Measurements from ENCODE around the gene SLC25A28. TPM values are rescaled to one million over a fixed set of nuclear protein-coding genes. Genes with fewer than 3 reads are reported as not detected.

Gene SLC25A28
- total RNA-seq, 2 donors from 2014 or later: 50.1 to 53.3 TPM

DNA sequence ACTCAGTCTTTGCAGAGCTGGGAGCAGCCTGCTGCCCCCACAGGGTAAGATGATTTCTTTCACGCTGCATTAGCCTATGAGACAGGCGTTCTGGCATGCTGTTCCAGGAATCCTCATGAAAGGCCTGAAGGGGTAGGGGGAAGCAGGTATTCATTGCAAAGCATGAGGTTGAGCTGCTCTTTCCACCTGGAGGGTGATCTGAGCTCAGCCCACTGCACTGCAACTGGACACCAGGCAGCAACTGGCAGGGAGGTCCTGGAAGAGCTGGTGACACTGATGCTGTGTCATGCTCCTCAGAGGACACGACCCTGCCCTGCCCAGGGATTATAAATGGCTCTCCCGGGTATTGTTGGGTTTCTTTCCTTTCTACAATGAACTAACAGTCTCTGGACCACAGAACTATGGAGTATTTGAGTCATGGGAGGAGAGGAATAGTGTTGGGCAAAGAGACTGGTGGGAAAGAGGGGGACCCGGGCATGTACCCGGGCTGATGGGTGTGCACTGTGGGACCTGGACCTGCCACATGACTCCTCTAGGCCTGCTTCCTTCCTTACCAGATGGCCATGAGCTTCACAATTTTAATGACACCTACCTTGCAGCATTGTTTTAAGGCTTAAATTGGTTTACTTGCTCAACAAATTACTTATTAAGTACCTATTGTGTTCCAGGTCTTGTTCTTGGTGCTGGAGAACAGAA, 24.3 kb downstream of the SLC25A28 start:
- no peak overlapping the region for H3K4me3 ChIP-seq
- no peaks in the 10 kb centered on the region for H3K36me3 ChIP-seq
- H3K4me1 ChIP-seq (ENCODE audit: control insufficient read depth in 1 of 2, low read depth in 2 of 2): no peaks in the 10 kb centered on the region
- DNase-seq (ENCODE audit: low spot score): no peak
- H3K27me3 ChIP-seq (replicated peaks; ENCODE audit: insufficient read depth): no peaks in the 10 kb centered on the region
- H3K27ac ChIP-seq: no peak overlapping the region
- TF ChIP-seq, protein P1, sequence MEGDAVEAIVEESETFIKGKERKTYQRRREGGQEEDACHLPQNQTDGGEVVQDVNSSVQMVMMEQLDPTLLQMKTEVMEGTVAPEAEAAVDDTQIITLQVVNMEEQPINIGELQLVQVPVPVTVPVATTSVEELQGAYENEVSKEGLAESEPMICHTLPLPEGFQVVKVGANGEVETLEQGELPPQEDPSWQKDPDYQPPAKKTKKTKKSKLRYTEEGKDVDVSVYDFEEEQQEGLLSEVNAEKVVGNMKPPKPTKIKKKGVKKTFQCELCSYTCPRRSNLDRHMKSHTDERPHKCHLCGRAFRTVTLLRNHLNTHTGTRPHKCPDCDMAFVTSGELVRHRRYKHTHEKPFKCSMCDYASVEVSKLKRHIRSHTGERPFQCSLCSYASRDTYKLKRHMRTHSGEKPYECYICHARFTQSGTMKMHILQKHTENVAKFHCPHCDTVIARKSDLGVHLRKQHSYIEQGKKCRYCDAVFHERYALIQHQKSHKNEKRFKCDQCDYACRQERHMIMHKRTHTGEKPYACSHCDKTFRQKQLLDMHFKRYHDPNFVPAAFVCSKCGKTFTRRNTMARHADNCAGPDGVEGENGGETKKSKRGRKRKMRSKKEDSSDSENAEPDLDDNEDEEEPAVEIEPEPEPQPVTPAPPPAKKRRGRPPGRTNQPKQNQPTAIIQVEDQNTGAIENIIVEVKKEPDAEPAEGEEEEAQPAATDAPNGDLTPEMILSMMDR (IDR thresholded peaks at IDR 0.05): no peak
- H3K9me3 ChIP-seq: no peaks in the 10 kb centered on the region
- ATAC-seq (ENCODE audit: insufficient number of reproducible peaks, low FRiP score, low read depth): no peak

GRCh38 chr10:99595236-99595635, 25.0 kb downstream of the SLC25A28 start:
- Histone ChIP-seq H3K4me1 (ENCODE audit: control insufficient read depth in 1 of 2, low read depth in 2 of 2) (no peaks in the 10 kb centered on the region), H3K27ac (no peak overlapping the region), H3K9me3 (no peaks in the 10 kb centered on the region), H3K36me3 (no peaks in the 10 kb centered on the region), H3K27me3 (replicated peaks; ENCODE audit: insufficient read depth) (no peaks in the 10 kb centered on the region), H3K4me3 (no peak overlapping the region)
- TF ChIP-seq, protein P1 (IDR thresholded peaks at IDR 0.05): no peak
- ATAC-seq (ENCODE audit: insufficient number of reproducible peaks, low FRiP score, low read depth) (no peak), DNase-seq (ENCODE audit: low spot score) (no peak)

DNA sequence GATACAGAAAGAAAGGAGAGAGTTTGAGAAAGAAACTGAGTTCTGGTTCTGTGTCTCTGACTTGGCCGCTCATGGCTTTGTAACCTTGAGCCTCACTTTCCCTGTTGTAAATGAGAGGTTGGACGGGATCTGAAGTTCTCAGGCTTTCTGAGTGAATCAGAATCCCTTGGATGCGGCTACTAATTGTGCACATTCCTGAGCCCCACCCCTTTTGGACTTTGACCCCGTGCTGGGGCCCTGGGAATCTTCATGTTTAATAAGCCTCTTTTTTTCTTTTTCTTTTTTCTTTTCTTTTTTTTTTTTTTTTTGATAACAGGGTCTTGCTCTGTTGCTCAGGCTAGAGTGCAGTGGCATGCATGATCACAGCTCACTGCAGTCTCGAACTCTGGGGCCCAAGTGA, 26.9 kb downstream of the SLC25A28 start:
- Histone ChIP-seq H3K27me3 (replicated peaks; ENCODE audit: insufficient read depth) (no peaks in the 10 kb centered on the region), H3K36me3 (no peaks in the 10 kb centered on the region), H3K9me3 (no peaks in the 10 kb centered on the region), H3K4me3 (no peak overlapping the region), H3K4me1 (ENCODE audit: control insufficient read depth in 1 of 2, low read depth in 2 of 2) (no peaks in the 10 kb centered on the region), H3K27ac (no peak overlapping the region)
- no peak for DNase-seq (ENCODE audit: low spot score)
- no peak for ATAC-seq (ENCODE audit: insufficient number of reproducible peaks, low FRiP score, low read depth)
- TF ChIP-seq, protein P1 (IDR thresholded peaks at IDR 0.05): no peak

- Histone ChIP-seq H3K36me3 (no peaks in the 10 kb centered on the region), H3K4me3 (no peak overlapping the region), H3K27me3 (replicated peaks; ENCODE audit: insufficient read depth) (no peaks in the 10 kb centered on the region), H3K9me3 (no peaks in the 10 kb centered on the region), H3K27ac (no peak overlapping the region), H3K4me1 (ENCODE audit: control insufficient read depth in 1 of 2, low read depth in 2 of 2) (no peaks in the 10 kb centered on the region)
- ATAC-seq (ENCODE audit: insufficient number of reproducible peaks, low FRiP score, low read depth): no peak
- no peak for DNase-seq (ENCODE audit: low spot score)
- TF ChIP-seq, protein P1 (IDR thresholded peaks at IDR 0.05): no peak
Observed at GRCh38 chr10:99590799-99591198, 29.4 kb downstream of the SLC25A28 start.

DNA sequence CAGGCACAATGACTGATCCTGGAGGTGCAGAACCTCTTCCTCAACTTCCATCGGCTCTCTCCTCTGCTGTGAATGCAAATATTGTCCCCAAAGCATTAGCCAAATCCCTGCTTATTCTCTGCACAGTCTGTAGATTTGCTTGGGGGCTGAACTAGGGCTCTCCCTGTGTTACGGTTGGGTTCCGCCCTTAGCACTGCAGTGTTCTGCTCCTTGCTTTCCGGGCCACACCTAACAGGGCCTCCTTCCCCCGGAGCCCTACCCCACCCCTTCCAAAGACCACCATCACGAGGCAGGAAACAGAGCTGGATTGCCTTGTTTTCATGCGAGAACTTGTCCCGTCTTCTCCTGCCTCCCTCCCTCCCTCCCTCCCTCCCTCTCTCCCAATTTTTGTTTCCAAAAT, 36.6 kb downstream of the SLC25A28 start:
- no peak for DNase-seq (ENCODE audit: low spot score)
- Histone ChIP-seq H3K27me3 (replicated peaks; ENCODE audit: insufficient read depth) (no peaks in the 10 kb centered on the region), H3K4me3 (no peak overlapping the region), H3K27ac (no peak overlapping the region), H3K36me3 (no peaks in the 10 kb centered on the region), H3K9me3 (no peaks in the 10 kb centered on the region), H3K4me1 (ENCODE audit: control insufficient read depth in 1 of 2, low read depth in 2 of 2) (no peaks in the 10 kb centered on the region)
- ATAC-seq (ENCODE audit: insufficient number of reproducible peaks, low FRiP score, low read depth): no peak
- TF ChIP-seq, protein P1 (IDR thresholded peaks at IDR 0.05): no peak
